Muscle layer of duodenum (tissue), 2 donors: ENCODE measurements around the gene STYK1.
"Not testable (repeated sequence)": the region's sequence is repeated elsewhere in the genome, so short reads cannot be mapped to it uniquely, and the experiment has no call there.

Source experiments
- H3K27ac ChIP-seq: one replicate; pipeline ENCODE4 v1.7.0; 2013; ENCODE audit warnings: mild to moderate bottlenecking, low read length
- H3K27me3 ChIP-seq: one replicate; pipeline ENCODE4 v1.7.0; 2013; ENCODE audit warnings: low read depth, mild to moderate bottlenecking, control low read depth, low read length
- H3K36me3 ChIP-seq, 2 donors: one replicate each; pipeline ENCODE4 v1.7.0; 2013; ENCODE audit warnings: low read length in 2 of 2, control low read depth in 1 of 2, mild to moderate bottlenecking in 1 of 2; ENCODE audit not compliant: insufficient read depth in 2 of 2, control insufficient read depth in 1 of 2
- H3K4me1 ChIP-seq, 2 donors: one replicate each; pipeline ENCODE4 v1.7.0; 2013; ENCODE audit warnings: low read length in 2 of 2, mild to moderate bottlenecking in 2 of 2, control low read depth in 1 of 2, moderate library complexity in 1 of 2; ENCODE audit not compliant: insufficient read depth in 2 of 2, control insufficient read depth in 1 of 2
- H3K4me3 ChIP-seq, 2 donors: one replicate each; pipeline ENCODE4 v1.7.0; 2013; ENCODE audit warnings: low read length in 2 of 2, low read depth in 1 of 2, mild to moderate bottlenecking in 1 of 2
- H3K9me3 ChIP-seq, 2 donors: one replicate each; pipeline ENCODE4 v1.7.0; 2013; ENCODE audit warnings: low read length in 2 of 2, control low read depth in 1 of 2, mild to moderate bottlenecking in 1 of 2; ENCODE audit not compliant: control insufficient read depth in 1 of 2
- donor health status: healthy.

STYK1 gene

DNA sequence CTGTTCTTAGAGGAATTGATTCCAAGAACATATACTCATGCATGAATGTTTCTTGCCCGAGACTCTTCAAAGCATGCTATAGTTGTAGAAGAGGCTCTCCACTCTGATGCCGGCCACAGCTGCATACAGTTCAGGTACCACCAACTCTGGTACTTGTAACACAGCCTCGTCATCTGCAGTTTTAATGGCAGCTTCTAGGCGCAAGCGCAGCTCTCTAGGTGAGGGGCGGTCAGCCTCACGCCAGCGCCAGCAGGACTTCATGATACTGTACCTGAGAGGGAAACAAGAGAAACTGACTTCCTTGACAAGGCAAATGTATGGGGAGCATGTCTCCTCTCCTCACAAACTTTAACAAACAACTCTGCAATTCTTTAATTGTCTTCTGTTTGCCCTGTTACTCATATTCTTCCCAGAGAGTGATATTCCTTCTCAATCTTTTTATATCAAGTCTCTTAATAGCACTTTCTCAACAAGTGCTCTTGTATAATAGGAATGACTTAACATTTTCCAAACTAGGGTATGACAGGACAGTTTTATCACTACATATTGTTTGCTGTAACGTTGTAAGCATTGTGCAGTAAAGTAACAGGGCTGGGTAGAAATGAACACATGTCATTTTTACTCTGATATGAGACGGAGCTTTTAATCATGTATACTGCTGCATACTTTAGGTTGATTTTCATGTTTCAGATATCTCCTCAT, 53.6 kb downstream of the STYK1 start:
- H3K36me3 ChIP-seq: no peaks in the 10 kb centered on the region

DNA sequence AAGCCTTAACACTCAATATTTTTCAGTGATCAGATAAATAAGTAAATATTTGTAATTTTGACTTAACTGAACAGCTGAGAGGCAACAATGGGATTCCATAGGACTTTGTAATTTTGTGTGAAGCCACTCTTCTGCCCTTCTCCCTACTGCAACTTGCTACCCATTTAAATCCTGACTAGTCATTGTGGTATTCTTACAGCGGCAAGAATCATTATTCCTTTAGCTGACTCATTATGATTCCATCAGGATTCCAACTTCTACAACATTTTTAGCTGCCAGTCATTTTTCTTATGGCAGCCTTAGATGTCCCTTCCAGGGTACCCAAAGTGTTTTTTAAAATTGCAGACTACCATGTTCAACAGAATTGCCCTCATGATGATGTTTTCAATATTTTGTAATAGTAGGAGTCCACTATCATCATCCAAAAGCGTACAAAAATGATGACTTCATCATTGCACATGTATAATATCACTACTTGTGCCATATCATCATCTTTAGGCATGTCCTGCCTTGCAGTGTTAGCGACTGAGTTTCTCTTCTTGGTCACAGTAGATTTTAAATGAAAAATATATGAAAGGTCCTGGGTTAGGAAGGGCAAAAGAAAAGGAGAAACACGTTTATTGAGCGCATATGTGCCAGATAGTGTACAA, 55.4 kb downstream of the STYK1 start:
- Histone ChIP-seq H3K27ac (no peak overlapping the region), H3K4me3 (no peak overlapping the region), H3K36me3 (no peaks in the 10 kb centered on the region), H3K9me3 (no peaks in the 10 kb centered on the region), H3K4me1 (no peaks in the 10 kb centered on the region), H3K27me3 (no peaks in the 10 kb centered on the region)

More for the DNA sequence above, 53.6 kb downstream of the STYK1 start:
- Histone ChIP-seq H3K27ac (no peak overlapping the region), H3K4me3 (no peak overlapping the region), H3K9me3 (no peaks in the 10 kb centered on the region), H3K4me1 (no peaks in the 10 kb centered on the region), H3K27me3 (no peaks in the 10 kb centered on the region)

DNA sequence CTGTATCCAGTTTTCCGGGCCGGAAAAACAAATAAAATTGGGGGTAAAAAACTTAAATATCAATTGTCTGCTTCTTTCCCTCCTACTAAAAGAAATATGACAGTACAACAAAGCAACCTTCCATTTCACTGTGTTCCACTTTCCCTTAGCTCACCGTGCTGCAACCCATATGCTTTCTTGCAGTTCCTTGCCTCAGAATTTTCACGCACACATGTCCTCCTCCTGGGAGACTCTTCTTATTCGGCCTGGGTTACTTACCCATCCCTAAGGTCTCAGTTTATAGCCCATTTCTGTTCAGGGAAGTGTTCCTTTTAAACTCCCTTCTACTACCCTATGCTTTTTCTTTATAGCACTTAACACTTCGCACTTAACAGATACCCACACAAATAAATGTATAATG, 56.0 kb downstream of the STYK1 start:
- H3K27me3 ChIP-seq: no peaks in the 10 kb centered on the region
- no peaks in the 10 kb centered on the region for H3K4me1 ChIP-seq
- H3K9me3 ChIP-seq: no peaks in the 10 kb centered on the region
- no peaks in the 10 kb centered on the region for H3K36me3 ChIP-seq
- H3K4me3 ChIP-seq: no peak overlapping the region
- H3K27ac ChIP-seq: no peak overlapping the region

- peaks cover 0 to 1% of the 10 kb centered on the region in 2 donors for H3K36me3 ChIP-seq
- H3K4me1 ChIP-seq: peaks cover 5 to 18% of the 10 kb centered on the region in 2 donors
- H3K27ac ChIP-seq: no peak overlapping the region
- H3K9me3 ChIP-seq: no peaks in the 10 kb centered on the region
- H3K27me3 ChIP-seq: no peaks in the 10 kb centered on the region
- H3K4me3 ChIP-seq: no peak overlapping the region
Observed at GRCh38 chr12:10615532-10615931, 58.3 kb downstream of the STYK1 start.

- peak overlapping the region; percentile 92 for H3K27ac ChIP-seq
- no peaks in the 10 kb centered on the region for H3K27me3 ChIP-seq
- peaks cover 3 to 10% of the 10 kb centered on the region in 2 donors for H3K36me3 ChIP-seq
- H3K4me1 ChIP-seq: peaks cover 5 to 18% of the 10 kb centered on the region in 2 donors
- no peaks in the 10 kb centered on the region for H3K9me3 ChIP-seq
- H3K4me3 ChIP-seq: peak overlapping the region; percentile 82 to 87
Observed at GRCh38 chr12:10614056-10614370, 59.8 kb downstream of the STYK1 start.

DNA sequence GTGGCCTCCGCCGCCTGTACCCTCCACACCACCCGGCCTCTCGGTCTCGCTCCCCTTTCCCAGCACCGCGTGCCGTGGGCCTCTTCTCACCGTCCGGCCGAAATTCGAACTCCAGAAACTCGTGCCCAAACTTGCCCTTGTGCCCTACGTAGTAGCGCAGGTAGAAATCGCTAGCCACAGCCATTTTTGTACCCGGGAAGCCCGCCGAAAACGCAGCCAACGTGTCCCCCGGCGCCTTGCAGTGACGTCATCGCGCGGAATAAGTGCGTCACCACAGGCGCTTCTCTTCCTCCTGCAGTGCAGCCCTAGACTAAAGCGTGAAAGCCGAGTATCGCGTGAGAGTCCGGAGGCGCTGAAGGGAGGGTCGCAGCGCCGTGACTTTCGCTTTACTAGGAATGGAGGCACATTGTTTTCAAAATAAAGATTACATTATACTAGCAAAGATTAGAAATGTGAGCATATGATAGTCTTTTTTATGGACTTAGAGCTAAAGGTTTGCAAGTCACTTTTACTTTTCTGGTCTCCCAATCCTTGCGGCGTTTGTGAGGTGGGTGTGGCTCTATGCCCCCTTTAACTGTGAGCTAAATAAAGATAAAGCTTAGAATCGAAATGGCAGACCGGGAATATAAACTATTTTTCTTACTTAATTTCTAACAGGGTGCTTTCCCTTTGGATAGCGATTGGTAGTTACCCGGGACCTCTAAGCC, 60.4 kb downstream of the STYK1 start, which contains the start of gene MAGOHB:
Gene MAGOHB (minus strand): TSS at position 261 of the 707 bp plus-strand sequence. CDS start 77 bp downstream, at position 184.
- H3K4me3 ChIP-seq: peak within 1 kb of the TSS; percentile 82 to 87
- peaks cover 5 to 18% of the 10 kb centered on the region in 2 donors for H3K4me1 ChIP-seq
- H3K27ac ChIP-seq: peak within 1 kb of the TSS; percentile 92
- H3K36me3 ChIP-seq: peaks cover 3 to 12% of the 10 kb centered on the region in 2 donors
- no peaks in the 10 kb centered on the region for H3K9me3 ChIP-seq
- no peaks in the 10 kb centered on the region for H3K27me3 ChIP-seq

- peak overlapping the region; percentile 82 to 87 for H3K4me3 ChIP-seq
- no peaks in the 10 kb centered on the region for H3K9me3 ChIP-seq
- H3K4me1 ChIP-seq: peaks cover 5 to 18% of the 10 kb centered on the region in 2 donors
- H3K27me3 ChIP-seq: no peaks in the 10 kb centered on the region
- H3K36me3 ChIP-seq: peaks cover 5 to 12% of the 10 kb centered on the region in 2 donors
- peak overlapping the region; percentile 92 for H3K27ac ChIP-seq
Observed at GRCh38 chr12:10612984-10613348, 60.9 kb downstream of the STYK1 start.

GRCh38 chr12:10612110-10612509, 61.7 kb downstream of the STYK1 start:
- H3K36me3 ChIP-seq: peaks cover 11 to 16% of the 10 kb centered on the region in 2 donors
- peak overlapping the region; percentile 92 for H3K27ac ChIP-seq
- H3K9me3 ChIP-seq: no peaks in the 10 kb centered on the region
- H3K4me1 ChIP-seq: peaks cover 5 to 18% of the 10 kb centered on the region in 2 donors
- no peaks in the 10 kb centered on the region for H3K27me3 ChIP-seq
- H3K4me3 ChIP-seq: peak overlapping the region; percentile 82 to 87

DNA sequence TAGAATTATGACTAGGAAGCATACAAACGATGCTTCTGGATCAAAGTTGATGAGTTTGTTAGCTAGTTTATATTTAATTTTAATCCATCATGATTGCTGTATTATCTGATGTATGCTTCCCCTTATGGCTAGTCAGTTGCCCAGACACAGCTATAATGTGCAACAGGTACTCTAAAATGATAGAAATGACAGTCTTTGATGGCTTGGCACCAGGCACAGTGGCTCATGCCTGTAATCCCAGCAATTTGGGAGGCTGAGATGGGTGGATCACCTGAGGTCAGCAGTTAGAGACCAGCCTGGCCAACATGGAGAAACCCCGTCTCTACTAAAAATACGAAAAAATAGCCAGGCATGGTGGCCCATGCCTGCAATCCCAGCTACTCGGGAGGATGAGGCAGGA, 62.6 kb downstream of the STYK1 start:
- Histone ChIP-seq H3K4me1 (peaks cover 5 to 18% of the 10 kb centered on the region in 2 donors), H3K36me3 (peaks cover 16 to 21% of the 10 kb centered on the region in 2 donors)
- H3K27ac ChIP-seq, H3K9me3 ChIP-seq, H3K4me3 ChIP-seq, H3K27me3 ChIP-seq: not testable (repeated sequence)

GRCh38 chr12:10610188-10610587, 63.7 kb downstream of the STYK1 start:
- Histone ChIP-seq H3K27ac (no peak overlapping the region), H3K36me3 (peaks cover 21% of the 10 kb centered on the region in 2 donors)

GRCh38 chr12:10607885-10608458, 65.9 kb downstream of the STYK1 start:
- H3K27ac ChIP-seq: no peak overlapping the region
- H3K9me3 ChIP-seq: no peaks in the 10 kb centered on the region
- H3K36me3 ChIP-seq: peaks cover 21 to 23% of the 10 kb centered on the region in 2 donors
- peaks cover 5 to 18% of the 10 kb centered on the region in 2 donors for H3K4me1 ChIP-seq
- no peaks in the 10 kb centered on the region for H3K27me3 ChIP-seq
- H3K4me3 ChIP-seq: no peak overlapping the region

More at GRCh38 chr12:10610188-10610587, 63.7 kb downstream of the STYK1 start:
- Histone ChIP-seq H3K27me3 (no peaks in the 10 kb centered on the region), H3K9me3 (no peaks in the 10 kb centered on the region), H3K4me3 (no peak overlapping the region), H3K4me1 (peaks cover 5 to 18% of the 10 kb centered on the region in 2 donors)
